ENCODE results near the gene NDOR1. TPM values are rescaled to one million over a fixed set of nuclear protein-coding genes. Genes with fewer than 3 reads are reported as not detected.

The NDOR1 gene
- polyA plus RNA-seq, 2 of the 4 experiments (the other 2 are of a cell fraction) = 5.6 to 19.5 TPM

- no peak within 1 kb of the TSS for H3K4me3 ChIP-seq
- no peak for FAIRE-seq
- CTCF ChIA-PET = interaction anchor here (0.5 to 10.1 kb wide), 42 partner anchors 10 to 441 kb away, joined by 3 to 113 read pairs (median 5); partner anchors contain the start of genes ANAPC2, LRRC26, MAMDC4 and MAN1B1
Measured at GRCh38 chr9:137227054-137227852, 21.8 kb downstream of the NDOR1 start, which contains the start of gene RNF224. Gene RNF224 (plus strand): TSS chr9:137227502. CDS start chr9:137228336, 834 bp downstream.

GRCh38 chr9:137227853-137228505 is 22.5 kb downstream of the NDOR1 start:
- FAIRE-seq (no peak), ATAC-seq (no peak), DNase-seq (ENCODE audit: low read depth in 1 of 2, low spot score in 1 of 2) (no peak)
- H3K27ac ChIP-seq = no peak overlapping the region
- TF ChIP-seq JUNB (IDR thresholded peaks at IDR 0.05) = no peak
- TF ChIP-seq SREBF2 (IDR thresholded peaks at IDR 0.05) = no peak
- TF ChIP-seq E2F6 (IDR thresholded peaks at IDR 0.05; ENCODE audit: borderline replicate concordance, low read depth) = no peak
- no peak for TF ChIP-seq CHD4 (IDR thresholded peaks at IDR 0.05; ENCODE audit: borderline replicate concordance)
- peak; percentile 26; the same call in 1 of the 2 replicates for TF ChIP-seq PBX3 (IDR thresholded peaks at IDR 0.05)
- peak overlapping the region; percentile 77 for H3K4me2 ChIP-seq
- H3K4me1 ChIP-seq = peaks cover 59% of the 10 kb centered on the region
- no peak overlapping the region for H3K4me3 ChIP-seq
- 37% methylated on average over 12 of the region's 18 CpGs for WGBS (ENCODE audit: missing lambda C conversion rate)
- CTCF ChIA-PET = interaction anchor here (0.5 to 10.1 kb wide), 31 partner anchors 11 to 421 kb away, joined by 3 to 113 read pairs (median 7); partner anchors contain the start of genes ANAPC2, LRRC26, NDOR1 and NELFB
- no peaks in the 10 kb centered on the region for H3K9me3 ChIP-seq
- POLR2A ChIA-PET = interaction anchor here (1.5 to 3.5 kb wide), 3 partner anchors 12 to 65 kb away, joined by 3 to 27 read pairs (median 8); partner anchors contain the start of genes ANAPC2, SSNA1 and TUBB4B

More at GRCh38 chr9:137227054-137227852, 21.8 kb downstream of the NDOR1 start, which contains the start of gene RNF224:
- Histone ChIP-seq H3K9me3 (no peaks in the 10 kb centered on the region), H3K4me1 (peaks cover 66% of the 10 kb centered on the region), H3K27ac (peak within 1 kb of the TSS; percentile 63 to 89), H3K4me2 (peak within 1 kb of the TSS; percentile 77)
- DNase-seq (ENCODE audit: low read depth in 1 of 2, low spot score in 1 of 2) (peak; percentile 78 to 84), ATAC-seq (peak; percentile 42 to 71)
- POLR2A ChIA-PET = interaction anchor here (1.5 to 3.5 kb wide), 3 partner anchors 13 to 64 kb away, joined by 3 to 27 read pairs (median 8); partner anchors contain the start of genes ANAPC2, SSNA1 and TUBB4B
- TF ChIP-seq RNF2 (IDR thresholded peaks at IDR 0.05; ENCODE audit: borderline replicate concordance, low read depth) = no peak
- TF ChIP-seq RAD21 (conservative IDR thresholded peaks at IDR 0.05 in 1 of 2, IDR thresholded peaks at IDR 0.05 in 1 of 2) = peak; percentile 92 to 94
- 0 out of 2 replicates have a peak, but pooled peaks have one; percentile 1 for TF ChIP-seq POLR2A (IDR thresholded peaks at IDR 0.05; ENCODE audit: low read length)
- TF ChIP-seq CTCF (IDR thresholded peaks at IDR 0.05) = peak; percentile 88
- TF ChIP-seq USF2 (IDR thresholded peaks at IDR 0.05) = no peak
- TF ChIP-seq SMC3 (IDR thresholded peaks at IDR 0.05) = peak; percentile 86
- TF ChIP-seq MAX (IDR thresholded peaks at IDR 0.05) = no peak; the same call in 1 of the 2 replicates
- TF ChIP-seq MAFK (IDR thresholded peaks at IDR 0.05; ENCODE audit: partially characterized antibody) = no peak
- TF ChIP-seq ZFP36 (IDR thresholded peaks at IDR 0.05; ENCODE audit: borderline replicate concordance, partially characterized antibody) = peak; percentile 88
- no peak for TF ChIP-seq EHF (CRISPR knock-in tag; IDR thresholded peaks at IDR 0.05)
- no peak for TF ChIP-seq EP300 (IDR thresholded peaks at IDR 0.05)
- TF ChIP-seq KDM1A (IDR thresholded peaks at IDR 0.05; ENCODE audit: low read depth) = no peak
- 45% methylated on average over 19 of the region's 25 CpGs for WGBS (ENCODE audit: missing lambda C conversion rate)
